ENCODE data around the gene STX5. TPM values are rescaled to one million over a fixed set of nuclear protein-coding genes. Genes with fewer than 3 reads are reported as not detected.

The STX5 gene
- total and polyA plus RNA-seq, 10 of the 15 experiments (the other 5 are each of a cell fraction or from before 2014, with no cell fraction given), result 3.8 to 35.4 (median 27.4) TPM

- no peak for TF ChIP-seq ASH2L (IDR thresholded peaks at IDR 0.05; ENCODE audit: borderline replicate concordance, low read depth)
- no peak for TF ChIP-seq HDGF (IDR thresholded peaks at IDR 0.05)
- peak; percentile 99 for TF ChIP-seq HDAC6 (IDR thresholded peaks at IDR 0.05; ENCODE audit: unreplicated experiment)
- TF ChIP-seq SUPT20H (IDR thresholded peaks at IDR 0.05; ENCODE audit: borderline replicate concordance, control insufficient read depth, low read depth, low read length), result no peak
- TF ChIP-seq ZBED1 (IDR thresholded peaks at IDR 0.05; ENCODE audit: borderline replicate concordance), result peak; percentile 100
- TF ChIP-seq SMC3 (IDR thresholded peaks at IDR 0.05; ENCODE audit: borderline replicate concordance, low read length), result no peak
- peak; percentile 76; the same call in 1 of the 2 replicates for TF ChIP-seq TAF1 (IDR thresholded peaks at IDR 0.05; ENCODE audit: borderline replicate concordance, low read depth, low read length)
- peak; percentile 100 for TF ChIP-seq NBN (IDR thresholded peaks at IDR 0.05)
- no peak for TF ChIP-seq CUX1 (IDR thresholded peaks at IDR 0.05; ENCODE audit: insufficient replicate concordance, low read depth, low read length)
- TF ChIP-seq HDAC2 (IDR thresholded peaks at IDR 0.05), result no peak
- no peak for TF ChIP-seq ZNF217 (IDR thresholded peaks at IDR 0.05)
- TF ChIP-seq TBL1XR1 (IDR thresholded peaks at IDR 0.05; ENCODE audit: low read depth, low read length), result peak; percentile 8
- TF ChIP-seq NRF1 (conservative IDR thresholded peaks at IDR 0.05; ENCODE audit: low read depth, low read length), result no peak; the same call in 1 of the 2 replicates
- TF ChIP-seq ATF7 (IDR thresholded peaks at IDR 0.05; ENCODE audit: low read depth), result peak; percentile 95
- TF ChIP-seq DPF2 (IDR thresholded peaks at IDR 0.05), result peak; percentile 48
- peak; percentile 93 for TF ChIP-seq MYB (IDR thresholded peaks at IDR 0.05; ENCODE audit: borderline replicate concordance, low read depth, low read length)
- peak; percentile 87 for TF ChIP-seq FOXK2 (IDR thresholded peaks at IDR 0.05)
- TF ChIP-seq HCFC1 (IDR thresholded peaks at IDR 0.05; ENCODE audit: low read length), result peak; percentile 75
- peak; percentile 82 for TF ChIP-seq RUNX3 (IDR thresholded peaks at IDR 0.05; ENCODE audit: low read length)
- peak; percentile 97 for TF ChIP-seq CREM (IDR thresholded peaks at IDR 0.05; ENCODE audit: low read depth)
- no peak for TF ChIP-seq NR2F1 (conservative IDR thresholded peaks at IDR 0.05)
- no peak for TF ChIP-seq CHD4 (IDR thresholded peaks at IDR 0.05)
- TF ChIP-seq BCL3 (IDR thresholded peaks at IDR 0.05; ENCODE audit: borderline replicate concordance, insufficient read depth, low read depth, low read length, poor library complexity, severe bottlenecking), result peak; percentile 99
- TF ChIP-seq PAX5 (IDR thresholded peaks at IDR 0.05; ENCODE audit: borderline replicate concordance, low read depth, low read length), result peak; percentile 87
- peak; percentile 96; the same call in 1 of the 2 replicates for TF ChIP-seq EZH2 (IDR thresholded peaks at IDR 0.05; ENCODE audit: borderline replicate concordance, control insufficient read depth, low read depth, low read length)
Observed at GRCh38 chr11:62841361-62842170, 9.7 kb upstream of the STX5 start (continued).
